HFFc6 (cell line): ENCODE results near the gene DOCK3. TPM values are rescaled to one million over a fixed set of nuclear protein-coding genes. Genes with fewer than 3 reads are reported as not detected.
A peak's percentile ranks its signal among the peaks of the same experiment; 100 is the strongest.

Source experiments
- DNase-seq: peaks from one replicate; pipeline ENCODE4 v3.0.0-alpha.2; 2018
- H3K27ac Mint-ChIP-seq: 2 replicates; pipeline ENCODE4 v1.8.0; 2020; ENCODE audit warnings: mild to moderate bottlenecking, mixed read lengths
- H3K27me3 Mint-ChIP-seq: 2 replicates; pipeline ENCODE4 v1.8.0; 2021; ENCODE audit warnings: mild to moderate bottlenecking, moderate library complexity, mixed read lengths; ENCODE audit not compliant: insufficient read depth
- H3K36me3 Mint-ChIP-seq: 2 replicates; pipeline ENCODE4 v1.8.0; 2021; ENCODE audit warnings: low read depth, mixed read lengths
- H3K4me1 Mint-ChIP-seq: 2 replicates; pipeline ENCODE4 v1.8.0; 2020; ENCODE audit warnings: low read depth, mixed read lengths
- H3K4me3 Mint-ChIP-seq: 2 replicates; pipeline ENCODE4 v1.8.0; 2020; ENCODE audit warnings: mild to moderate bottlenecking, moderate library complexity, mixed read lengths
- H3K9me3 Mint-ChIP-seq: 2 replicates; pipeline ENCODE4 v1.8.0; 2020; ENCODE audit warnings: mild to moderate bottlenecking, mixed read lengths
- microRNA-seq: library from miRNA; unstranded; fragments of <30 nt; microRNA quantifications from one replicate; pipeline ENCODE4, GENCODE V29; 2019
- total RNA-seq, 6 experiments: library from RNA; stranded (reverse); fragmentation: NEBNext Ultra II Directional; extraction: Animal tissue kit (Norgen Biotek cat#: 25700); gene quantifications; 2 replicates in 1 of 6; 3 replicates in 5 of 6; pipeline ENCODE4 v1.2.3, GENCODE V29; 2021
- TF ChIP-seq, protein P1 (sequence below): fragments of 200-600 bp; sonication (generic); IDR thresholded peaks from 2 replicates; pipeline ENCODE4 v1.5.0; 2021; ENCODE audit warnings: antibody characterized with exemption, mild to moderate bottlenecking

Gene DOCK3
- total RNA-seq, 6 experiments from 2014 or later: 0.14 to 0.26 (median 0.22) TPM

DNA sequence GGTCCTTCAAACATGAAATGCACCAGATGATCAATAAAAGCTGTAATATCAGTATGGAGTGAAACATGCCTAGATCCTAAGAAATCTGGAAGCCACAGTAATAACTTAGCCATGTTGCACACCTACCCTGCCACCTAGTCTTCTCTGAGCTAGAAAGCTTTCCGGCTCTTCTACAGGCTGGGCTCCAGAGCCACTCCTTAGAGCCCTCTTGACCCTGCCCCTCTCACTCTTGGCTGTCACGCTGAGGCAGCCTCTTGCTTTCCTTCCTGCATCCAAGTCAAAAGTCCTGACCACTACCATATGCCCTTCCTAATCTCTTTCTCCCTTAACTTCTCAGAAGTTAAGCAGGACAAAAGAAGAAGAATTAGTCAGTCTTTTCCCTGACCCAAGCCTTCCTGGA lies 734.1 kb downstream of the DOCK3 start:
- Mint-ChIP-seq H3K9me3 (no peaks in the 10 kb centered on the region), H3K4me3 (no peak overlapping the region), H3K27me3 (no peaks in the 10 kb centered on the region; the same call in 1 of the 2 replicates), H3K27ac (no peak overlapping the region), H3K4me1 (no peaks in the 10 kb centered on the region), H3K36me3 (peaks cover 13% of the 10 kb centered on the region)
- TF ChIP-seq, protein P1, sequence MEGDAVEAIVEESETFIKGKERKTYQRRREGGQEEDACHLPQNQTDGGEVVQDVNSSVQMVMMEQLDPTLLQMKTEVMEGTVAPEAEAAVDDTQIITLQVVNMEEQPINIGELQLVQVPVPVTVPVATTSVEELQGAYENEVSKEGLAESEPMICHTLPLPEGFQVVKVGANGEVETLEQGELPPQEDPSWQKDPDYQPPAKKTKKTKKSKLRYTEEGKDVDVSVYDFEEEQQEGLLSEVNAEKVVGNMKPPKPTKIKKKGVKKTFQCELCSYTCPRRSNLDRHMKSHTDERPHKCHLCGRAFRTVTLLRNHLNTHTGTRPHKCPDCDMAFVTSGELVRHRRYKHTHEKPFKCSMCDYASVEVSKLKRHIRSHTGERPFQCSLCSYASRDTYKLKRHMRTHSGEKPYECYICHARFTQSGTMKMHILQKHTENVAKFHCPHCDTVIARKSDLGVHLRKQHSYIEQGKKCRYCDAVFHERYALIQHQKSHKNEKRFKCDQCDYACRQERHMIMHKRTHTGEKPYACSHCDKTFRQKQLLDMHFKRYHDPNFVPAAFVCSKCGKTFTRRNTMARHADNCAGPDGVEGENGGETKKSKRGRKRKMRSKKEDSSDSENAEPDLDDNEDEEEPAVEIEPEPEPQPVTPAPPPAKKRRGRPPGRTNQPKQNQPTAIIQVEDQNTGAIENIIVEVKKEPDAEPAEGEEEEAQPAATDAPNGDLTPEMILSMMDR: no peak
- DNase-seq: no peak

DNA sequence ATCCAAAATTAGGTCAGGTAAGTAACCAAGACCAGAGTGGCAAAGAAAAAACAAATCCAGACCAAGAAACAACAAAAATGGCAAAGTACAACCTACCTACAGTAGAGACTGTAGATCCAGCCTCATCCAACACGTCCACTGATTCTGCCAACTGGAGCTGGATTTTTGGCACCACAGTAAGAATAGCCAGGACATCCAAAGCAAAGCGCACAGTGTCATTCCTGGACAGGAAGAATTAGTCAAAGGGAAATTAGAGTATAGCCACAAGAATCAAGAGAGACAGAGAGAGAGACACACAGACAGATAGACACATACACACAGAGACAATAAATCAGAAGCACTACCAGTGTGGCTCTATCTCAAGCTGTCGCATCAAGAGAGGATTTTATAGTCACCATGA lies 747.5 kb downstream of the DOCK3 start:
- no peaks in the 10 kb centered on the region for H3K4me1 Mint-ChIP-seq
- DNase-seq: no peak
- no peaks in the 10 kb centered on the region for H3K27me3 Mint-ChIP-seq
- TF ChIP-seq, protein P1: no peak
- no peak overlapping the region for H3K4me3 Mint-ChIP-seq
- H3K36me3 Mint-ChIP-seq: peaks cover 6% of the 10 kb centered on the region; the same call in 1 of the 2 replicates
- no peaks in the 10 kb centered on the region for H3K9me3 Mint-ChIP-seq
- no peak overlapping the region for H3K27ac Mint-ChIP-seq

DNA sequence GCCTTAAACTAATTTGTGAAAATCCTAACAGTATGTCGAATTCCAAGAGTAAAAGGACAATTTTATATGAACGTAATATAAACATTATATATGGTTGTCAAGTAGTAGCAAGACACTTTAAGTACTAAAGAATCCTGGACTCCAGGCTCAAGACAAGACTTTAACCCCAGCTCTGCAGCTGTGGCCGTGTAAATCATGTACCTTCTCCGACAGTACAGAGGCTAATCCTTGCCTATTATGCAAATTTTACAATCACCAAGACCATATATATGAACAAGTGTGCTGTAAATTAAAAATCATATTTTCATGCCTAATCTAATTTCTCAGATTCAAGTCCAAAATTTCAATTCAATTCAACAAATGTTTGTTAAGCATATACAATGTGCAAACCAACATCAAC lies 752.2 kb downstream of the DOCK3 start:
- Mint-ChIP-seq H3K4me1 (no peaks in the 10 kb centered on the region), H3K4me3 (no peak overlapping the region), H3K27me3 (no peaks in the 10 kb centered on the region), H3K36me3 (peaks cover 9% of the 10 kb centered on the region; the same call in 1 of the 2 replicates), H3K27ac (no peak overlapping the region), H3K9me3 (no peaks in the 10 kb centered on the region)
- DNase-seq: no peak
- TF ChIP-seq, protein P1: no peak

DNA sequence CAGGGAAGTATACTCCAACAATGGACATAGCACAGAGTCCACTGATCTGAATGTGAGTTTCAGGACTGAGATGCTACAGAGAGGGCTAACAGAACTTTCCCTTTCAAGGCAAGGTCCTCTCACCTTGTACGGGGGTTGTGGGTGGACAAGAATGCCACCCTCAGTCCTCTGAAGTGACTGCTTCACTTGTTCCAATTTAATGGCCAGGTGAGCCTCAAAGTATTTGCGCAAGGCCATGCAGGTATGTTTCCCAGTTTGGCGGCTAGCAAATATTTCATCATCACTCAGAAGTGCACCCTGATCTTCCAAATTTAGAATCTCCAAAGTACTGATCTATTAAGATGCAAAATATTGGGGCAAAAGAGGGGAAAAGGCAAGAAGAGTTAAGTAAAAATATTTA lies 754.4 kb downstream of the DOCK3 start:
- peaks cover 15% of the 10 kb centered on the region; the same call in 1 of the 2 replicates for H3K36me3 Mint-ChIP-seq
- no peak for DNase-seq
- H3K27ac Mint-ChIP-seq: no peak overlapping the region
- H3K4me3 Mint-ChIP-seq: no peak overlapping the region
- TF ChIP-seq, protein P1: no peak
- no peaks in the 10 kb centered on the region for H3K9me3 Mint-ChIP-seq
- H3K4me1 Mint-ChIP-seq: no peaks in the 10 kb centered on the region
- H3K27me3 Mint-ChIP-seq: no peaks in the 10 kb centered on the region

Small RNAs within 50 kb of the gene (microRNA-seq; reads per million reads assigned to microRNA genes)
- gene MIR4787: 22.4 reads per million, percentile 29 among the genes with 10 or more reads in this experiment

Other genes starting within 250 kb of the DOCK3 start
- gene CACNA2D2, start 171.3 kb upstream of the DOCK3 start, total RNA-seq: under 1 TPM in 1 of 6 experiments, not detected in 5; 0.09 TPM
- gene C3orf18, start 107.2 kb upstream of the DOCK3 start, total RNA-seq: 10 to 100 TPM; 12.9 to 15.5 (median 14.2) TPM
- gene HEMK1, start 105.4 kb upstream of the DOCK3 start, total RNA-seq: 10 to 100 TPM; 17.9 to 20.7 (median 19.2) TPM
- 1 to 10 TPM in 2 of 6 experiments, under 1 TPM in 4; 0.84 to 1.4 (median 0.95) TPM for gene CISH, start 63.2 kb upstream of the DOCK3 start, total RNA-seq
- gene MAPKAPK3, start 57.8 kb upstream of the DOCK3 start, total RNA-seq: 10 to 100 TPM; 60.5 to 65.5 (median 62.8) TPM